HAP-1 (cell line): ENCODE results near the gene FOXE1.

Experiments
- DNase-seq, 2 experiments: peaks; one replicate each; pipeline ENCODE4 v3.0.0-alpha.2; 2016 to 2020; ENCODE audit warnings: low spot score in 2 of 2
- H3K27me3 ChIP-seq: fragments of 250-450 bp; sonication (Bioruptor Pico); 2 replicates; pipeline ENCODE4 v1.5.1; 2020; ENCODE audit warnings: low read depth, mild to moderate bottlenecking, moderate library complexity
- H3K36me3 ChIP-seq: fragments of 250-450 bp; sonication (Bioruptor Pico); replicated peaks from 2 replicates; pipeline ENCODE4 v1.5.1; 2020; ENCODE audit warnings: mild to moderate bottlenecking
- H3K4me1 ChIP-seq: fragments of 250-450 bp; sonication (Bioruptor Pico); 2 replicates; pipeline ENCODE4 v1.5.1; 2020; ENCODE audit warnings: mild to moderate bottlenecking
- H3K4me3 ChIP-seq: fragments of 250-450 bp; sonication (Bioruptor Pico); 2 replicates; pipeline ENCODE4 v1.5.1; 2020; ENCODE audit warnings: mild to moderate bottlenecking, moderate library complexity
- H3K9me3 ChIP-seq: fragments of 250-450 bp; sonication (Bioruptor Pico); 2 replicates; pipeline ENCODE4 v1.5.1; 2020; ENCODE audit warnings: mild to moderate bottlenecking, moderate library complexity
- in situ Hi-C: fragments of 300-500 bp; cut with MboI; formaldehyde crosslinking; loops from 3 replicates; pipeline ENCODE4 v1.14.3; 2020; ENCODE audit warnings: low sequenced_read_pairs, inconsistent platforms, mixed read lengths

Gene FOXE1

DNA sequence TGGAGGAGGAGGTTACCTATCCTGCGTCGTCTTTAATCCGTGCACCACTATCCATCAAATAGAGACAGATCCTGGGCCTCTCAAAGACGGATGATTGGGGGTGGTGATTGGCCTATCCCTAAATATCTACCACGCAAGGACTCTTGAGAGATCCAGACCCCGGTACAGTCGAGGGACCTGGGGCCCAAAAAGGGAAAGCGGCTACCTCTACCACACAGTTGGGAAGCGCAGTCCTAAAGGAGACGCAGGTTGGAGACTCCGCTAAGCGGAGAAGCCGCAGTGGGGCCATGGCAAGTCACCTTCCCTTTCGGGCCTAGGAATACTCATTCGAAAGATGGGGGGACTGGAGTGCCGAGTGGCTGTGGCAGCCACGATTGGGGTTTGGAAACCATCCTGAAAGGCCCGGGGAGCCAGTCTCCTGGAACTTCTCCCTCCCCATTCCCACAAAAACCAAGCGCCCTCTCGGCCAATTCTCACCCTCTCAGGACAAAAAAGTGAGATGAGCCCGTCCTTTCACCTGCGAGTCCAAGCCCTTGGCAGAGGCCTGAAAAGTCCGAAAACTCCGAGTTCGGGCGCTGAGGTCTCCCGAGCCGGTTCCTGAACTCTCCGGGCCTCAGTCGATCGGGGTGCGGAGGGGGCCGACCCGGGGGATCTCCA is 499 bp upstream of the FOXE1 start:
- DNase-seq = no peak
- Histone ChIP-seq H3K4me3 (no peak overlapping the region), H3K36me3 (no peaks in the 10 kb centered on the region), H3K27me3 (peaks cover 24% of the 10 kb centered on the region), H3K4me1 (no peaks in the 10 kb centered on the region; the same call in 1 of the 2 replicates), H3K9me3 (peaks cover 5% of the 10 kb centered on the region; the same call in 1 of the 2 replicates)
- in situ Hi-C loops = no loop called here

DNA sequence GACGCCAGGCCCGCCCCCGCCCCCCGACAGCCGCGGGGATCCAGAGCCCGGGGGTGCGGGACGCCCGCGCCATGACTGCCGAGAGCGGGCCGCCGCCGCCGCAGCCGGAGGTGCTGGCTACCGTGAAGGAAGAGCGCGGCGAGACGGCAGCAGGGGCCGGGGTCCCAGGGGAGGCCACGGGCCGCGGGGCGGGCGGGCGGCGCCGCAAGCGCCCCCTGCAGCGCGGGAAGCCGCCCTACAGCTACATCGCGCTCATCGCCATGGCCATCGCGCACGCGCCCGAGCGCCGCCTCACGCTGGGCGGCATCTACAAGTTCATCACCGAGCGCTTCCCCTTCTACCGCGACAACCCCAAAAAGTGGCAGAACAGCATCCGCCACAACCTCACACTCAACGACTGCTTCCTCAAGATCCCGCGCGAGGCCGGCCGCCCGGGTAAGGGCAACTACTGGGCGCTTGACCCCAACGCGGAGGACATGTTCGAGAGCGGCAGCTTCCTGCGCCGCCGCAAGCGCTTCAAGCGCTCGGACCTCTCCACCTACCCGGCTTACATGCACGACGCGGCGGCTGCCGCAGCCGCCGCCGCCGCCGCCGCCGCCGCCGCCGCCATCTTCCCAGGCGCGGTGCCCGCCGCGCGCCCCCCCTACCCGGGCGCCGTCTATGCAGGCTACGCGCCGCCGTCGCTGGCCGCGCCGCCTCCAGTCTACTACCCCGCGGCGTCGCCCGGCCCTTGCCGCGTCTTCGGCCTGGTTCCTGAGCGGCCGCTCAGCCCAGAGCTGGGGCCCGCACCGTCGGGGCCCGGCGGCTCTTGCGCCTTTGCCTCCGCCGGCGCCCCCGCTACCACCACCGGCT is 1.0 kb downstream of the FOXE1 start:
- Histone ChIP-seq H3K9me3 (peaks cover under 1% of the 10 kb centered on the region; the same call in 1 of the 2 replicates), H3K4me1 (no peaks in the 10 kb centered on the region; the same call in 1 of the 2 replicates), H3K4me3 (peak overlapping the region; percentile 43), H3K36me3 (no peaks in the 10 kb centered on the region), H3K27me3 (peaks cover 15% of the 10 kb centered on the region)
- in situ Hi-C loops = no loop called here
- DNase-seq = peak; percentile 66 to 75

GRCh38 chr9:97854696-97855485 is 1.9 kb downstream of the FOXE1 start:
- Histone ChIP-seq H3K9me3 (no peaks in the 10 kb centered on the region), H3K4me1 (no peaks in the 10 kb centered on the region; the same call in 1 of the 2 replicates), H3K27me3 (peaks cover 12% of the 10 kb centered on the region), H3K4me3 (no peak overlapping the region), H3K36me3 (no peaks in the 10 kb centered on the region)
- in situ Hi-C loops = no loop called here
- DNase-seq = no peak

DNA sequence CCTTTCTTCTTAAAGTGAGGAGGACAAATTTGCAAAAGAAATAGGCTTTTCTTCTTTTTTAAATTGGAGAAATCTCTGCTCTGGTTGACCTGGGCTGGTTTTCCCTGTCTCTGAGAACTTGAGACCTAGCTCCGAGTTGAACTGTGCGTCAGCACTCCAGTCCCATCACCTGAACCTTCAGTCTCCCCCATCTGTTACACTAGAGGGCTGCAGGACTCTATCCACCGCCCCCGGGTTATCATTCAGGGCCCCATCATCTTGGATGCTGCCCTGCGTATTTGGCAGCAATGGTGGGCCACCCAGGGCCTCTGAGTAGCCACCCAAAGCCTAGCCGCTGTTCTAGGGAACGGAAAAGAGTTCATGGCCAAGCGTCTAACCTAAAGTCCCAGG is 2.5 kb downstream of the FOXE1 start:
- Histone ChIP-seq H3K4me1 (no peaks in the 10 kb centered on the region; the same call in 1 of the 2 replicates), H3K27me3 (peaks cover 10% of the 10 kb centered on the region), H3K36me3 (no peaks in the 10 kb centered on the region), H3K4me3 (no peak overlapping the region), H3K9me3 (no peaks in the 10 kb centered on the region)
- no peak for DNase-seq
- in situ Hi-C loops = no loop called here

DNA sequence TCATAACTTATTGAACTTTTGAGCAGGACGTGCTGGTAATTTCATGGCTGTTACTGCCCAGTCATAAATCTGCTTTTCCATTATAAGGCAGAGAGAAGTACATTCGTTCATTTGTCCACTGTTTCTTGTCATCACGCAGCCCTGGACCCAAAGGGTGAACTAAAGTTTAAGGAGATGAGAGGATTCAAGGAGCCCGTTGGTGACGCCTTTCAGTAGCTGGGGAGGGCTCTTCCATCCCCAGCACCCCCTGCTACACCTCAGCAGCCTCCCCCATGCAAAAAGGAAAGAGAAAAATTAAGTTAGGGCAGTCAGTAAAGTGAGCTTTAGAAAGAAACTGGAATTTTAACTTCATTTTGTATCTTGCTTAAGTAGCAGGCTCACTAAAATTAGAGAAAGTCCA is 2.9 kb downstream of the FOXE1 start:
- H3K4me1 ChIP-seq = no peaks in the 10 kb centered on the region; the same call in 1 of the 2 replicates
- H3K4me3 ChIP-seq = no peak overlapping the region
- in situ Hi-C loops = no loop called here
- no peaks in the 10 kb centered on the region for H3K36me3 ChIP-seq
- H3K9me3 ChIP-seq = no peaks in the 10 kb centered on the region
- peaks cover 7% of the 10 kb centered on the region for H3K27me3 ChIP-seq
- DNase-seq = no peak

DNA sequence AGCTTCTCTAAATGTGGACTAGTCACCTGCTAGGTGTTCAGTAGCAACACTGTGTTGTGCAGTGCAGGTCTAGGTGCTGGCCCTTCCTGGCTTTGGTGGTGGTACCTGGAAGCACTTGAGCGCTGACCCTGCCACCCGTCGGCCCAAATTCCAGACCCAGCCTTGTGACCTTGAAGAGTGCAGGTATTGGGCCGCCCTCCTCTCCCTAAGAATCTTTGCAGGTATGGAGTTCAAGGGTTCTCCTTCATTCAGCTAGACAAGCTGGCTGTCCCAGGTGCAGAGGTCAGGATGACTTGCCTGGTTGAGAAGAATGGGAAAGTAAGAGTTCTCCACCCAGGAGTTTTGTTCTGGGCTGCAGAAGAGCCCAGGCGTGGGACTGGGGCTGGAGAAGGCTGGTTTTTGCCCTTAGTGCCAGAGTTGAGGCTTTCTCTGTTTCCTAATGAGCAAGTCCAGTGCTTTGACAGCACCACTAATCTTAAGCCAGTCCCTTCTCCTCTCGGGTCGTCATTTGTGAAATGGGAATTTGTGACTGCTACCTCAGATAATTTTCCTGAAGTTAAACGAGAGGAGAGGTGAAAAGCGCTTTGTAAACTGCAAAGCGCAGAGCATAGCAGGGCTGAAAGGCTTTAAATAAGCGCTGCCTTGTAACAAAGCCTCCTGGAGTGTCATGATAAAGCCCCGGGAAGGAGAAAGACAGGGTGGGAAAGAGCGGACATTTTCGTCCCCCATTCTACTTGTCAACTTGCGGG is 4.0 kb downstream of the FOXE1 start:
- H3K27me3 ChIP-seq = no peaks in the 10 kb centered on the region
- no peaks in the 10 kb centered on the region for H3K36me3 ChIP-seq
- no peak overlapping the region for H3K4me3 ChIP-seq
- no peaks in the 10 kb centered on the region; the same call in 1 of the 2 replicates for H3K4me1 ChIP-seq
- no peaks in the 10 kb centered on the region for H3K9me3 ChIP-seq
- in situ Hi-C loops = no loop called here
- no peak for DNase-seq

GRCh38 chr9:97857606-97858392 is 4.8 kb downstream of the FOXE1 start:
- no peaks in the 10 kb centered on the region for H3K36me3 ChIP-seq
- no peak overlapping the region for H3K4me3 ChIP-seq
- no peak for DNase-seq
- H3K4me1 ChIP-seq = no peaks in the 10 kb centered on the region; the same call in 1 of the 2 replicates
- no peaks in the 10 kb centered on the region for H3K27me3 ChIP-seq
- no peaks in the 10 kb centered on the region for H3K9me3 ChIP-seq
- in situ Hi-C loops = no loop called here

DNA sequence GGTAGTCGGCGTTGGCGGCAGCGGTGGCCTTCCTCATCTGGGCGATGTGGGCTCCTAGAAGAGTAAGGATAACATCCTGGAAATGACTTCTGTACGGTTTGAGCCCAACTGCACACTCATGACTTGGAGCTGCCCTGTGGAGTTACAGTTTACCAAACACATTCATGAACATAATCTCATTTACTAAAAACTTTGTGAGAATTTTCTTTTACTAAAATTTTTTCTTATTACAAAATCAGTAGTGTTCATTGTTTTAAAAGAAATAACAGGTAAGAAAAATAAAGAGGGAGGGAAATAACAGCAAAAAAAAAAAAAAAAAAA is 5.3 kb downstream of the FOXE1 start:
- no peaks in the 10 kb centered on the region for H3K36me3 ChIP-seq
- no peak for DNase-seq
- no peaks in the 10 kb centered on the region for H3K9me3 ChIP-seq
- H3K4me3 ChIP-seq = no peak overlapping the region
- H3K4me1 ChIP-seq = no peaks in the 10 kb centered on the region; the same call in 1 of the 2 replicates
- no peaks in the 10 kb centered on the region for H3K27me3 ChIP-seq
- in situ Hi-C loops = no loop called here

GRCh38 chr9:97858826-97859225 is 5.8 kb downstream of the FOXE1 start:
- H3K4me1 ChIP-seq = no peaks in the 10 kb centered on the region
- in situ Hi-C loops = no loop called here
- H3K4me3 ChIP-seq = no peak overlapping the region
- H3K36me3 ChIP-seq = no peaks in the 10 kb centered on the region
- no peaks in the 10 kb centered on the region for H3K9me3 ChIP-seq
- no peaks in the 10 kb centered on the region for H3K27me3 ChIP-seq
- no peak for DNase-seq

DNA sequence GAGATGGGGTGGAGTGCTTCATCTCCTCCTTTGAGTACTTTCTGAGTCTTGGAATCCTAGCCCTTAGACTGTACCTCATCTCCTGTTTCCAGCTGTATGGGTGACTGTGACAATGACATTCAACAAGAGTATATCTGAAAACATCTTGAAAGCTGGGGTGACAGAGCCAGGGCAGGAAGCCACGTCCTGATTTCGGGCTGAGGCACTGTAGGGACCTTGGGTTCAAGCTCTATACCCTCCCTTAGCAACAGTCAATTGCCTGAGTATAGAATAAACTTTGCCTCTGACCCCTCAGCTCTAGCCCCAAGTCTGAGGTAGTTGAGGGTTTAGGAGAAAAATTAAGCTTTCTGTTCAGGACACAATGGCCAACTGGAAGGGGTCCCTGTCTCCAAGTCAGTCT is 6.3 kb downstream of the FOXE1 start:
- no peak overlapping the region for H3K4me3 ChIP-seq
- H3K27me3 ChIP-seq = no peaks in the 10 kb centered on the region
- in situ Hi-C loops = no loop called here
- H3K9me3 ChIP-seq = no peaks in the 10 kb centered on the region
- no peaks in the 10 kb centered on the region for H3K4me1 ChIP-seq
- no peak for DNase-seq
- H3K36me3 ChIP-seq = no peaks in the 10 kb centered on the region

DNA sequence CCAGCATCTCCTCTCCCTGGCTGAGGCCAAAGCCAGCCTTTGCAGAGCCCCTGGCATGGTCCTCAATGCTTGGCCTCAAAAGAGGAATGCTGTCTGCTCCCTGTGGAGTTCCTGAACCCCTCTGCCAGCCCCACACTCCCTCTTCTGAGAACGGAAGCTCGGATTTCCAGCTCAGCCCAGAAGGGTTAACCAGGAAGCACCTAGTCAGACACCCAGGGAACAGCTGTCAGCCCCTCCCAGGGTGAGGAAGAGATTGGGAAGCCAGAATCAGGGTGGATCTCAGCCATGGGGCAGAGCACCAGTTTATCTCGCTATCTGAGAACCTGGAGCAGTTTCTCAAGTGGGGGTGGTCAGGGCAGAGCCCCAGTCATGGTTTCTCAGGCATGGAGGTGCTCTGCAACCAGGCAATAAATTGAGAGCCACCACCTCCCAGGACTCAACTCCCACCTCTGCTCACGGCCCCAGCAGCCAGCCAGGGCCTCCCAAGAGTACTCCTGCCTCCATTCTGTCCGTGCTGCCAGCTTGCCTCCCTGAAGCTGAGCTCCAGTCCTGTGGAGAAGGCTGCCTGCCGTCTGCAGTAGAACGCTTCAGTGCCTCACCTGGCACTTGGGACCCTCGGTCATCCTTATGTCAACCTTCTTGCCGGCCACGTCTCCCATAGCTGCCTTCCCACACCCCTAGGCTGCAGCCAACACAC is 7.6 kb downstream of the FOXE1 start:
- no peaks in the 10 kb centered on the region for H3K27me3 ChIP-seq
- no peak overlapping the region for H3K4me3 ChIP-seq
- no peak for DNase-seq
- H3K4me1 ChIP-seq = no peaks in the 10 kb centered on the region
- no peaks in the 10 kb centered on the region for H3K9me3 ChIP-seq
- in situ Hi-C loops = no loop called here
- H3K36me3 ChIP-seq = no peaks in the 10 kb centered on the region; the same call in 1 of the 2 replicates

DNA sequence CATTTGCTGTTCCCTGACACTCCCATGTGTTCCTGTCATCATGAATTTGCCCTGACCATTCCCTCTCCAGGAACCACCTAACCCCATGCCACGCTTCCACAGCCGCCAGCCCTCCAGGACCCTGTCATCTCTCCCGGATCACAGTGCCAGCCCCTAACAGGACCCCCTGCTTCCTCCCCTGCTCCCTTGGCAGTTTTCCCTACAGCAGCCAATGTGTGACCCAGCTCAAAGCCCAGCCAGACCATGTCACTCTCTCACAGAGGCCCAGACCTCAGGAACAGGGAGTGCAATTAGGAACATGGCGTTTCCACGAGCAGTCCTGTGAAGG is 8.1 kb downstream of the FOXE1 start:
- Histone ChIP-seq H3K36me3 (no peaks in the 10 kb centered on the region; the same call in 1 of the 2 replicates), H3K4me1 (no peaks in the 10 kb centered on the region), H3K4me3 (no peak overlapping the region), H3K27me3 (no peaks in the 10 kb centered on the region), H3K9me3 (peaks cover 3% of the 10 kb centered on the region)
- in situ Hi-C loops = no loop called here
- DNase-seq = no peak
